HepG2 (cell line): ENCODE results near the gene CFAP61. TPM values are rescaled to one million over a fixed set of nuclear protein-coding genes. Genes with fewer than 3 reads are reported as not detected.

ENCODE experiments used
- ATAC-seq: fragments of 200-7000 bp; cut with Tn5 transposase; 3 replicates; pipeline ENCODE4 v1.9.1; 2020; ENCODE audit warnings: mild to moderate bottlenecking, moderate library complexity
- BruUV-seq: library from RNA; stranded (reverse); fragments of 400-500 nt; replicated peaks from 2 replicates; lab custom pipeline; 2021; lab: Mats Ljungman, UMichigan
- CTCF ChIA-PET: fragments of 300-600 bp; formaldehyde crosslinking; extraction: SDS; loops from one replicate; lab custom pipeline; 2021; ENCODE audit warnings: low total read pairs, inconsistent platforms, low intra/inter-chr PET ratio; lab: Yijun Ruan, JAX
- POLR2A ChIA-PET: fragments of 350-600 bp; sonication (Branson Sonifier 250); formaldehyde crosslinking; loops from one replicate; lab custom pipeline; 2020; ENCODE audit warnings: antibody characterized with exemption, inconsistent platforms; lab: Yijun Ruan, JAX
- DNase-seq: peaks from one replicate; pipeline ENCODE4 v3.0.0-alpha.2; 2015; ENCODE audit warnings: low spot score
- FAIRE-seq: peaks from 3 replicates; lab custom pipeline; 2011; peaks lifted over from hg19 to GRCh38; lab: Jason Lieb, UNC
- H2AFZ ChIP-seq: one replicate; pipeline ENCODE4 v1.6.1; 2011; ENCODE audit warnings: low read length, inconsistent platforms
- H3K27ac ChIP-seq: fragments of 300-600 bp; 3 replicates; pipeline ENCODE4 v1.8.0; 2011; ENCODE audit warnings: mixed run types, mild to moderate bottlenecking, mixed read lengths, low read length, inconsistent platforms; ENCODE audit not compliant: insufficient read depth; ENCODE audit errors: extremely low read length
- H3K27me3 ChIP-seq, 2 experiments: fragments of 200-600 bp in 1 of 2; 2 replicates in 1 of 2; 3 replicates in 1 of 2; pipeline versions ENCODE4 v1.6.0 to v1.8.0; 2011; ENCODE audit warnings: low read length in 2 of 2, mild to moderate bottlenecking in 2 of 2, moderate library complexity in 2 of 2, inconsistent platforms in 1 of 2; ENCODE audit not compliant: insufficient read depth in 2 of 2, control insufficient read depth in 1 of 2
- H3K36me3 ChIP-seq, 2 experiments: fragments of 200-600 bp in 1 of 2; replicated peaks in 1 of 2; 2 replicates in 1 of 2; 3 replicates in 1 of 2; pipeline versions ENCODE4 v1.5.1 to v1.8.0; 2011; ENCODE audit warnings: low read length in 2 of 2, inconsistent platforms in 1 of 2; ENCODE audit not compliant: insufficient read depth in 2 of 2, control insufficient read depth in 1 of 2
- H3K4me1 ChIP-seq: 2 replicates; pipeline ENCODE4 v1.5.1; 2012; ENCODE audit warnings: low read length, inconsistent platforms; ENCODE audit not compliant: insufficient read depth
- H3K4me2 ChIP-seq: 2 replicates; pipeline ENCODE4 v1.6.0; 2011; ENCODE audit warnings: low read depth, low read length, inconsistent platforms
- H3K4me3 ChIP-seq, 3 experiments: fragments of 200-600 bp in 1 of 3; sonication (generic), shearing (Covaris generic) in 1 of 3; replicated peaks in 1 of 3; 2 replicates each; pipeline ENCODE4 v1.5.1; 2011 to 2016; ENCODE audit warnings: low read length in 3 of 3, inconsistent platforms in 2 of 3, low read depth in 2 of 3, mild to moderate bottlenecking in 2 of 3, control low read depth in 1 of 3, mixed read lengths in 1 of 3; ENCODE audit not compliant: insufficient read depth in 1 of 3
- H3K79me2 ChIP-seq: one replicate; pipeline ENCODE4 v1.6.1; 2011; ENCODE audit warnings: low read length, inconsistent platforms; ENCODE audit not compliant: insufficient read depth
- H3K9ac ChIP-seq: 2 replicates; pipeline ENCODE4 v1.6.0; 2011; ENCODE audit warnings: mild to moderate bottlenecking, low read depth, low read length, inconsistent platforms; ENCODE audit not compliant: insufficient read depth
- H3K9me3 ChIP-seq: 2 replicates; pipeline ENCODE4 v1.5.1; 2012; ENCODE audit warnings: mild to moderate bottlenecking, low read length
- H4K20me1 ChIP-seq: 2 replicates; pipeline ENCODE4 v1.6.0; 2011; ENCODE audit warnings: inconsistent platforms, mild to moderate bottlenecking, low read length, moderate library complexity; ENCODE audit not compliant: insufficient read depth
- DPF2 ChIP-seq: sonication (generic); formaldehyde crosslinking; IDR thresholded peaks from 2 replicates; pipeline ENCODE4 v1.4.0; 2020; ENCODE audit warnings: mild to moderate bottlenecking, low read depth, missing genetic modification reagents, borderline replicate concordance
- HNF1A ChIP-seq, 2 experiments: sonication (generic) in 1 of 2; formaldehyde crosslinking in 1 of 2; IDR thresholded peaks; 2 replicates each; pipeline versions ENCODE4 v1.4.0 to v1.6.1; 2016 to 2020; ENCODE audit warnings: borderline replicate concordance in 1 of 2, low read depth in 1 of 2, mild to moderate bottlenecking in 1 of 2, missing genetic modification reagents in 1 of 2
- HNF1B ChIP-seq: sonication (generic); formaldehyde crosslinking; IDR thresholded peaks from 2 replicates; pipeline ENCODE4 v1.5.1; 2020; ENCODE audit warnings: mild to moderate bottlenecking, moderate library complexity, missing genetic modification reagents
- POGK ChIP-seq: sonication (generic); formaldehyde crosslinking; conservative IDR thresholded peaks from 2 replicates; pipeline ENCODE4 v1.8.0; 2022; ENCODE audit warnings: mild to moderate bottlenecking, moderate library complexity, missing genetic modification reagents
- SALL1 ChIP-seq: sonication (generic); formaldehyde crosslinking; IDR thresholded peaks from 2 replicates; pipeline ENCODE4 v1.8.0; 2022; ENCODE audit warnings: mild to moderate bottlenecking, missing genetic modification reagents
- SOX6 ChIP-seq, 2 experiments: fragments of 450-650 bp in 1 of 2; sonication (generic) in 1 of 2; formaldehyde crosslinking in 1 of 2; IDR thresholded peaks; 2 replicates each; pipeline versions ENCODE4 v1.4.0 to v1.6.1; 2017 to 2020; ENCODE audit warnings: antibody characterized with exemption in 1 of 2, mild to moderate bottlenecking in 1 of 2, missing genetic modification reagents in 1 of 2
- TRIM24 ChIP-seq: sonication (generic); formaldehyde crosslinking; IDR thresholded peaks from 2 replicates; pipeline ENCODE4 v1.8.0; 2022; ENCODE audit warnings: mild to moderate bottlenecking, missing genetic modification reagents
- ZNF326 ChIP-seq: sonication (generic); formaldehyde crosslinking; IDR thresholded peaks from 2 replicates; pipeline ENCODE4 v1.4.0; 2020; ENCODE audit warnings: missing genetic modification reagents, borderline replicate concordance
- ZNF761 ChIP-seq: sonication (generic); formaldehyde crosslinking; conservative IDR thresholded peaks from 2 replicates; pipeline ENCODE4 v1.4.0; 2020; ENCODE audit warnings: mild to moderate bottlenecking, missing genetic modification reagents
- ZNF879 ChIP-seq: sonication (generic); formaldehyde crosslinking; IDR thresholded peaks from 2 replicates; pipeline ENCODE4 v1.8.1; 2023; ENCODE audit warnings: missing genetic modification reagents
- WGBS: methylation state at CpG from one replicate; pipeline ENCODE4 v1.1.6; 2017; ENCODE audit warnings: low lambda C conversion rate; 5-methylcytosine and 5-hydroxymethylcytosine counted together
- in situ Hi-C: cut with HindIII; loops from 2 replicates; pipeline ENCODE4 v1.10.0; 2017; ENCODE audit warnings: low pct_unique_long_range_greater_than_20kb; ENCODE audit not compliant: extremely low pct_ligation_motif_present
- intact Hi-C: fragments of 100-400 bp; cut with micrococcal nuclease; formaldehyde crosslinking; loops from one replicate; pipeline ENCODE4 v1.10.0; 2022; ENCODE audit not compliant: unreplicated experiment
- polyA plus RNA-seq, 8 experiments: library from polyadenylated mRNA; depleted of rRNA in 3 of 8; stranded (reverse) in 7 of 8; unstranded in 1 of 8; fragments of >200 nt; fragmentation: Illumina TruSeq in 4 of 8; extraction: Trizol in 4 of 8; gene quantifications; 2 replicates each; pipeline versions ENCODE4 v1.2.1 to v1.2.3, GENCODE V29; 2011 to 2016; ENCODE audit warnings: low read depth in 4 of 8, missing spikeins in 1 of 8, mixed read lengths in 1 of 8; ENCODE audit not compliant: insufficient read depth in 1 of 8
- total RNA-seq, 5 experiments: library from RNA; depleted of rRNA; stranded (reverse); fragments of >200 nt; fragmentation: Illumina TruSeq; extraction: Trizol; gene quantifications; 2 replicates each; pipeline ENCODE4 v1.2.3, GENCODE V29; 2016; ENCODE audit warnings: low read depth in 1 of 5

Gene CFAP61
- total and polyA plus RNA-seq, 2 of the 13 experiments (the other 11 are each of a cell fraction or from before 2014, with no cell fraction given): 0.27 TPM; not detected in 1

- DNase-seq (peak; percentile 13), ATAC-seq (peak; percentile 83), FAIRE-seq (peak; percentile 82)
- intact Hi-C loops: no loop called here
- no peaks in the 10 kb centered on the region; a peak in 2 of 5 replicates for H3K36me3 ChIP-seq
- H3K4me2 ChIP-seq: no peak overlapping the region
- no peaks in the 10 kb centered on the region for H3K9me3 ChIP-seq
- H3K79me2 ChIP-seq: no peaks in the 10 kb centered on the region
- in situ Hi-C loops: no loop called here
- H3K27ac ChIP-seq: no peak overlapping the region
- H3K4me1 ChIP-seq: peaks cover 12% of the 10 kb centered on the region
- no peak overlapping the region for H3K9ac ChIP-seq
- 87% methylated on average over 13 of the region's 13 CpGs for WGBS
- no peak overlapping the region for H3K4me3 ChIP-seq
- ChIA-PET POLR2A (no interaction called here), CTCF (no interaction called here)
- H4K20me1 ChIP-seq: no peaks in the 10 kb centered on the region
- no TSS peak for BruUV-seq
- H3K27me3 ChIP-seq: no peaks in the 10 kb centered on the region
- no peak overlapping the region for H2AFZ ChIP-seq
- TF ChIP-seq POGK: no peak
- TF ChIP-seq HNF1A (IDR thresholded peaks at IDR 0.05; ENCODE audit: low read depth): peak; percentile 79
- peak; percentile 76 for TF ChIP-seq HNF1A (CRISPR knock-in tag; IDR thresholded peaks at IDR 0.05; ENCODE audit: borderline replicate concordance)
- no peak for TF ChIP-seq ZNF326 (CRISPR knock-in tag)
- no peak for TF ChIP-seq SOX6 (IDR thresholded peaks at IDR 0.05)
- TF ChIP-seq SOX6 (CRISPR knock-in tag; IDR thresholded peaks at IDR 0.05): peak; percentile 30; the same call in 1 of the 2 replicates
- TF ChIP-seq ZNF879 (CRISPR knock-in tag): no peak
- peak; percentile 38; the same call in 1 of the 2 replicates for TF ChIP-seq SALL1 (CRISPR knock-in tag)
- peak; percentile 82; the same call in 1 of the 2 replicates for TF ChIP-seq HNF1B (CRISPR knock-in tag)
- TF ChIP-seq ZNF761 (CRISPR knock-in tag): no peak
- TF ChIP-seq TRIM24 (CRISPR knock-in tag): no peak
- no peak for TF ChIP-seq DPF2
Measured at GRCh38 chr20:20399531-20400500, 347.5 kb downstream of the CFAP61 start.
